GM19099 (cell line): ENCODE data around the gene SRPK3.

Experiments
- POLR2A ChIP-seq: IDR thresholded peaks from 3 replicates; pipeline ENCODE4 v1.6.1; 2011; ENCODE audit warnings: low read depth; ENCODE audit not compliant: insufficient read length; ENCODE audit errors: extremely low read depth

Gene SRPK3, protein sequence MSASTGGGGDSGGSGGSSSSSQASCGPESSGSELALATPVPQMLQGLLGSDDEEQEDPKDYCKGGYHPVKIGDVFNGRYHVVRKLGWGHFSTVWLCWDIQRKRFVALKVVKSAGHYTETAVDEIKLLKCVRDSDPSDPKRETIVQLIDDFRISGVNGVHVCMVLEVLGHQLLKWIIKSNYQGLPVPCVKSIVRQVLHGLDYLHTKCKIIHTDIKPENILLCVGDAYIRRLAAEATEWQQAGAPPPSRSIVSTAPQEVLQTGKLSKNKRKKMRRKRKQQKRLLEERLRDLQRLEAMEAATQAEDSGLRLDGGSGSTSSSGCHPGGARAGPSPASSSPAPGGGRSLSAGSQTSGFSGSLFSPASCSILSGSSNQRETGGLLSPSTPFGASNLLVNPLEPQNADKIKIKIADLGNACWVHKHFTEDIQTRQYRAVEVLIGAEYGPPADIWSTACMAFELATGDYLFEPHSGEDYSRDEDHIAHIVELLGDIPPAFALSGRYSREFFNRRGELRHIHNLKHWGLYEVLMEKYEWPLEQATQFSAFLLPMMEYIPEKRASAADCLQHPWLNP

DNA sequence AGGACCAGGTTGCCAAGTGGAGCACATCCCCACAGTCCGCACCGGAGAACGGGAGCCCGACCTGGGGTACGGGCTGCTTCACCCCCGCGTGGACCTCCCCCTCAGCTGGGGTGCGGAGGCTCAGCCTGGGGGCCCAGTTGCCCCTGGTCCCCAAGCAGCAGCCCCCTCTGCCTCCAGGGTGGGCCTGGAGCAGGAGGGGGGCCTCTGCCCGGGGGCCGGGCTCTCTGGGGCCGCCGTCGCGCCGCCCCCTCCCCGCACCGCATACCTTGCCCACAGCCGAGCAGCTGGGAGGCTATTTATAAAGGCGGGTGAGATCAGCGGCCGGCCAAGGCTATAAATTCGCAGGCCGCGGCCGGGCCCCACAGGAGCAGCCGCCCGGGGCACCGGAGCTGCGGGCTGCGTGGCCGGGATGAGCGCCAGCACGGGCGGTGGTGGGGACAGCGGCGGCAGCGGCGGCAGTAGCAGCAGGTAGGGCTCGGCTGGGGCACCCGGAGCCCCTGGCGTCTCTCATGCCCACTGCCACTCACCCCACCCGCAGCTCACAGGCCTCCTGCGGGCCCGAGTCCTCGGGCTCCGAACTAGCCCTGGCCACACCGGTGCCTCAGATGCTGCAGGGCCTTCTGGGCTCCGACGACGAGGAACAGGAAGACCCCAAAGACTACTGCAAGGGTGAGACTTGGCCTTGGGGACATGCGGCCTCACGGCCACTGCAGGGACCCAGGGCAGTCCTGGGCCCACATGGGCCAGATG lies at the start of gene SRPK3:
Gene SRPK3 (plus strand): TSS at position 364 of the 750 bp plus-strand sequence. CDS start 46 bp downstream, at position 410.
- no peak for TF ChIP-seq POLR2A

DNA sequence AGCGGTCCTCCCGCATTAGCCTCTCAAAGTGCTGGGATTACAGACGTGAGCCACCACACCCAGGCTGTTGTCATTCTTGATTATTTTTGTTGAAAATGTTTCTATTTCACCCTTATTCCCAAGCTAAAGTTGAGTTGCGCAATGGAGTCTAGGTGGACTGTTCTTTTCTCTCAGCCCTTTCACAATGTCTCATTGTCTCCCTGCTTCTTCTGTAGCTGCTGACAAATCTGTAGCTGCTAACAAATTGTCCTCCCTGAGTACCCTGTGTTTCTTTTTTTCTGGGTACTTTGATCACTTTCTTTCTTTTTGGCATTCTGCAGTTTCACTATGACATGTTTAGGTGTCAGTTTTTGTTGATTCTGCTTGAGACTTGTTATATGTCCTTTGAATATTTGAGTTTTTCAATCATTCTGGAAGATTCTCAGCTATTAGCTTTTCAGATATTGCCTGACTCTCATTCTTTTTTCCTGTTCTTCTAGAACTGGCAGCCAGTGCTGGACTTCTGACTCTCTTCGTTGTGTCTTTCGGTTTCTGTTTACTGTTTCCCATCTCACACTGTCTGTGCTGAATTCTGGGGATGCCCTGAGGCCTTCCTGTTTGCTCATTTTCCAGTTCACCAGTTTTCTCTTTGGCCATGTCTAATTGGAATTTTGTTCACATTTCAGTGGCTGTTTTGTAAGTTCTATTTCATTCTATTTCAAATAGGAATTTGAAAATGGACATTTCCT lies 49.6 kb upstream of the SRPK3 start:
- TF ChIP-seq POLR2A: no peak

DNA sequence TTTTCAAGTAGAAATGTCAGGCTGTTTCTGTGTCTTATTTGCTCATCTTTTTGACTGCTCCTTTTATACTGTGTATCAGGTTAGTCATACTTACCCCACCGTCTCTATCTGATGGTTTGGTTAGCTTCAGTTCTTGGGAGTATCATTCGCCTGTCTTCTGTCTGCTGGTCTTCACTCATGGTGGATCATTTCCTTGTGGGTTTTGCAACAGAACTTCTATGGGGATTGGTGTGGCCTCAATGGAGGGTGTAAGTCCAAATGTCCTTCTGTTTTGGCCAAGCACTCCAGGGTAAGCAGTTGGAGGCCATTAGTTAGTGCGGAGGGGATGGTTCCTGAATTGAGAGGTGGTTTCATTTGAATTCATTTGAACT lies 49.0 kb upstream of the SRPK3 start:
- TF ChIP-seq POLR2A: no peak

GRCh38 chrX:153732401-153732800 lies 48.4 kb upstream of the SRPK3 start:
- TF ChIP-seq POLR2A: no peak

DNA sequence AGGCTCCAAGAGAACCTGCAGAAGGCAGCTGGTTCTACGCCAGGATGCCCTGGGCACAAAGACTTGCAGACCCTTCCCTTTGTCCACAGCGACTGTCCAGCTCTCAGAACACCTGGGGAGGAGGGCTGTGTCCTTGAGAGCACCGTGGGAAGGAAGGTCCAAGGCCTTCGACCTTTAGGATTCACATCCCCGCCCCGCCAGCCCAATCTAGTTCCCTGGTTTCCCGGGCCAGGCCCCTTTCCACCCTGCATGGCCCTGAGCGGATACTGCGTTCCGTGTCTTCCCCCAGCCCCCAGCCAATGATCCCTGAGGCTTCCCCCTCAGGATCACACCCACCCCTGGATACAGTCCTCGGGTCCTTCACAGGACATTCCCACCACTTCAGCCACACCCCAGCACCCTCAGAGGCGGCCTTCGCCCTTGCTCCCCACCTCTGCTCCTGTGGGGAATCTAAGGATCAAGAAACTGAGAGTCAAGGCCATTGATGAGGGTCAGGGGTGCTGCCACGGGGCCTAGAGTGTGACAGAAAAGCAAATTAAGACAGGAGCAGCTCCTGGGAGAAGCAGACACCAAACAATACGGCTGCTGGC lies 47.1 kb upstream of the SRPK3 start:
- TF ChIP-seq POLR2A: no peak

- no peak for TF ChIP-seq POLR2A
Observed at GRCh38 chrX:153734871-153735270, 46.0 kb upstream of the SRPK3 start.

GRCh38 chrX:153735274-153735673 lies 45.6 kb upstream of the SRPK3 start:
- TF ChIP-seq POLR2A: no peak

DNA sequence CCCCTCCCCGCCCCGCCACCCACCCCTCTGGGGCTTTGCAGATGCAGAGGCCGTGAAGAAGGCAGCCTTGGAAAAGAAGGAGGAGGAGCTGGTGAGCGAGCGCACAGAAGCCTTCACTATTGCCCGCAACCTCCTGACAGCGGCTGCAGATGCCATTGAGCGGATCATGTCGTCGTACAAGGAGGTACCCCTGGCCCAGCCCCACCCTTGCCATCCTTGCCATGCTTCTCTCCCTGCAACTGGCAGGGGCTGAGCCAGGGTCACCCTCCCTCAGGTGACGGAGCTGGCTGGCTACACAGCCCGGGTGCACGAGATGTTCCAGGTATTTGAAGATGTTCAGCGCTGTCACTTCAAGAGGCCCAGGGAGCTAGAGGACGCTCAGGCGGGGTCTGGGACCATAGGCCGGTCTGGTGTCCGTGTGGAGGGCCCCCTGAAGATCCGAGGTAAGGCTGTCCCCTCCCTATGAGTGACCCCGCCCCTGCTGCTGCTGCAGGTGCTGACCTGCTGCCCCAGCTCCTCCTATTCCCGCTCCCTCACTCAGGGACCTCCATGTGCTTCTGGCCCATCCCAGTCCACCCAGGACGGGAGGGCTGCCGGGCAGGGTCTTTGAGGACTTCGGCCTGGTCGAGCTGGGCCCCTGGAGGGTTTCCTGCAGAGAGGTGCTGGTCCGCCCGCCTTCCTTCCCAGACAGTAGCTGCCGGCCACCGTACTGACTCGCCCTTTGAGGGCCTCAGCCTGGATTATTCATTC lies 44.6 kb upstream of the SRPK3 start:
- TF ChIP-seq POLR2A: no peak

- TF ChIP-seq POLR2A: no peak
Observed at GRCh38 chrX:153736871-153737441, 43.9 kb upstream of the SRPK3 start.

DNA sequence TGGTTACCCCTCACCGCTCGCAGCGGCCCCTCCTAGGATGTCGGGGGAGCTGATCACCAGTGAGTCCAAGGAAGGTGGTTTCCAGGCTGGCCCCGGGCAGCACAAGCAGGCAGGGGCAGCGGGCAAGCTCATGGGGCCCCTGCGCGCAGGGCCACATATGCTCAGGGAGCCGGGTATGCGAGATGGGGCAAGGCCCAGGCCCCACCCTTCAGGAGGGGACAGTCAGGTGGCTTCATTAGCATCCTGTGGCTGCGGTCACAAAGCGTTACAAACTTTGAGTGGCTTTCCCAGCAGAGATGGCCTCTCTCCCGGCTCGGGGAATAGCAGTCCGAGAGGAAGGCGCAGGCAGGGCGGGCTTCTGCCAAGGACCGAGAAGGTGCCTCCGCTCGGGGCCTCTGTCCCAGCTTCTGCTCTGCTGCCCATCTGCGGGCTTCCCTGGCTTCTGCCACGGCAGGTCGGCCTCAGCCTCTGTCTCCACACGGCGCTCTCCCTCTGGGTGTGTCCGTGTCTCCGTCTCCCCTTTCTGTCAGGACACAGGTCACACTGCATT lies 42.7 kb upstream of the SRPK3 start:
- TF ChIP-seq POLR2A: no peak

DNA sequence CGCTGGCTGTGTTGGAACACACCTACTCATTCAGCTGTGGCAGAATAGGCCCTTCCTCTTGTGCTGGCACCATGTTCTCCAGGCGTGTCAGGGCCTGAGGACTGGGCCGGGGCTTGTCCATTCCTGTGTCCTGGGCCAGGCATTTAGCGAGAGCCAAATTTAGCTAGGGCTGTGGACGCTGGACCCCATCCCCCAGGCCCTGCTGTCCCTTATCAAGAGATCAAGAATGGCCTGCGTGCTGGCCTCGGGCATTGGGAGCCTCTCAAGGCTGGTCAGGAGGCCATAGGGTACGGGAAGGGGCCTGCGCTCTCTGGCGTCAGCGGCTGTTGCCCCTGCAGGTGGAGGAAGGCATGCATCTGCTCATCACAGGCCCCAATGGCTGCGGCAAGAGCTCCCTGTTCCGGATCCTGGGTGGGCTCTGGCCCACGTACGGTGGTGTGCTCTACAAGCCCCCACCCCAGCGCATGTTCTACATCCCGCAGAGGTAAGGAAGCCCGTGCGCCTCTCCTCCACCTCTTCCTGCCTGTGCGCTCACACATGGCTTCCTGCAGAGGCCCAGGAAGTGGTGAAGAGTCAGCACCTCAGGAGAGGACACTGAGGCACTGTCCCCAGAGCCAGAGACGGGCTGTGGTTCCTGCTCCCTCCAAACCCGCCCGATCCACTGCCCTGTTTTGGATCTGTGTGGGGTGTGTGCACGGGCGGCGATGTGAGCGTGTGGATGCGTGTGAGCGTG lies 40.9 kb upstream of the SRPK3 start:
- no peak for TF ChIP-seq POLR2A

GRCh38 chrX:153740631-153741222 lies 40.1 kb upstream of the SRPK3 start:
- no peak for TF ChIP-seq POLR2A
